DOHH2 (cell line): ENCODE measurements around the gene IFNA1.

Experiments
- H3F3A ChIP-seq: fragments of 200-600 bp; sonication (generic), shearing (Covaris generic); 2 replicates; pipeline ENCODE4 v1.6.0; 2016; ENCODE audit warnings: antibody characterized with exemption, mild to moderate bottlenecking; ENCODE audit not compliant: control insufficient read depth, insufficient read depth
- H3K27ac ChIP-seq: fragments of 200-600 bp; sonication (generic); 2 replicates; pipeline ENCODE4 v1.5.1; 2014; ENCODE audit warnings: low read depth, mild to moderate bottlenecking, low read length, moderate library complexity
- H3K27me3 ChIP-seq: fragments of 200-600 bp; sonication (generic); 2 replicates; pipeline ENCODE4 v1.6.1; 2014; ENCODE audit warnings: mild to moderate bottlenecking, low read length, mixed read lengths; ENCODE audit not compliant: control insufficient read depth
- H3K36me3 ChIP-seq: fragments of 200-600 bp; sonication (generic); 2 replicates; pipeline ENCODE4 v1.6.1; 2014; ENCODE audit warnings: mild to moderate bottlenecking, low read length, moderate library complexity, mixed read lengths; ENCODE audit not compliant: control insufficient read depth
- H3K4me1 ChIP-seq: fragments of 200-600 bp; sonication (generic); 2 replicates; pipeline ENCODE4 v1.6.1; 2014; ENCODE audit warnings: mild to moderate bottlenecking, low read length, mixed read lengths; ENCODE audit not compliant: control insufficient read depth
- H3K4me2 ChIP-seq: fragments of 200-600 bp; sonication (generic); 2 replicates; pipeline ENCODE4 v1.6.0; 2014; ENCODE audit warnings: mild to moderate bottlenecking, low read length, moderate library complexity
- H3K4me3 ChIP-seq: fragments of 200-600 bp; sonication (generic); 2 replicates; pipeline ENCODE4 v1.5.1; 2014; ENCODE audit warnings: mild to moderate bottlenecking, low read length, mixed read lengths
- H3K79me2 ChIP-seq: fragments of 200-600 bp; sonication (generic); 2 replicates; pipeline ENCODE4 v1.6.1; 2014; ENCODE audit warnings: mild to moderate bottlenecking, low read length, mixed read lengths; ENCODE audit not compliant: control insufficient read depth
- H3K9me2 ChIP-seq: fragments of 200-600 bp; sonication (generic); replicated peaks from 2 replicates; pipeline ENCODE4 v1.6.1; 2014; ENCODE audit warnings: mild to moderate bottlenecking, low read length, mixed read lengths; ENCODE audit not compliant: control insufficient read depth
- H3K9me3 ChIP-seq: fragments of 200-600 bp; sonication (generic); 2 replicates; pipeline ENCODE4 v1.6.1; 2014; ENCODE audit warnings: antibody characterized with exemption, low read length, mixed read lengths; ENCODE audit not compliant: control insufficient read depth, insufficient read depth
- H4K20me1 ChIP-seq: fragments of 200-600 bp; sonication (generic); 2 replicates; pipeline ENCODE4 v1.6.0; 2014; ENCODE audit warnings: low read depth, mild to moderate bottlenecking, antibody characterized with exemption, low read length, moderate library complexity; ENCODE audit not compliant: control insufficient read depth, insufficient read depth
- CTCF ChIP-seq: fragments of 200-600 bp; sonication (generic); IDR thresholded peaks from one replicate; pipeline ENCODE4 v1.5.1; 2014; ENCODE audit warnings: antibody characterized with exemption, mild to moderate bottlenecking, low read depth, low read length; ENCODE audit not compliant: poor library complexity, severe bottlenecking
- EZH2phosphoT487 ChIP-seq: fragments of 200-600 bp; sonication (generic); IDR thresholded peaks from 2 replicates; pipeline ENCODE4 v1.6.1; 2017; ENCODE audit warnings: borderline replicate concordance, mild to moderate bottlenecking, antibody characterized with exemption, low read length, moderate library complexity, mixed read lengths

The IFNA1 gene

GRCh38 chr9:21465859-21466518 lies 25.8 kb downstream of the IFNA1 start:
- Histone ChIP-seq H3K27ac (no peak overlapping the region), H3K4me2 (no peak overlapping the region), H4K20me1 (no peaks in the 10 kb centered on the region), H3K27me3 (0 out of 2 replicates have a peak, but pooled peaks cover 3% of the 10 kb centered on the region), H3K79me2 (no peaks in the 10 kb centered on the region), H3K4me1 (no peaks in the 10 kb centered on the region), H3K9me3 (no peaks in the 10 kb centered on the region), H3K4me3 (no peak overlapping the region), H3K36me3 (no peaks in the 10 kb centered on the region), H3K9me2 (no peaks in the 10 kb centered on the region), H3F3A (no peaks in the 10 kb centered on the region)
- TF ChIP-seq CTCF (peak; percentile 63), EZH2phosphoT487 (no peak)

DNA sequence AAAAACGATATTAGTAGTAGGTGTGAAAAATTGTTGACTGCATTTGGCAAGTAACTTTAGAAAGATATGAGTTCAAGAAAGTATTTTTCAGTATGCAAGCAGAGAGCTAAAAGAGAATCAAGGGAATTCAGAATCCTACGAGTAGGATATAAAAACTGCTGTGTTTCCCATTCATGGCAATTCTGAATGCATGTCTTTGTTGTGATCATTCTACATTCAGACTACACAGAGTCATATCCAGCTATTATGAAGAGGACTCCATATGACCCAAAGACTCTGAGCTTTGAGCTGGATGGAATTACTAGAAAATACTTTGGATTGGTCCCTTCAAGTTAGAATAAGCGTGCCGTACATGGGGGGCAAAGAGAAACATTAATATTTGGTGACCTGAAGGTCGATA lies 29.9 kb downstream of the IFNA1 start:
- H3K27me3 ChIP-seq, result peaks cover 4% of the 10 kb centered on the region; the same call in 1 of the 2 replicates
- H3K79me2 ChIP-seq, result no peaks in the 10 kb centered on the region
- H3K4me1 ChIP-seq, result no peaks in the 10 kb centered on the region

DNA sequence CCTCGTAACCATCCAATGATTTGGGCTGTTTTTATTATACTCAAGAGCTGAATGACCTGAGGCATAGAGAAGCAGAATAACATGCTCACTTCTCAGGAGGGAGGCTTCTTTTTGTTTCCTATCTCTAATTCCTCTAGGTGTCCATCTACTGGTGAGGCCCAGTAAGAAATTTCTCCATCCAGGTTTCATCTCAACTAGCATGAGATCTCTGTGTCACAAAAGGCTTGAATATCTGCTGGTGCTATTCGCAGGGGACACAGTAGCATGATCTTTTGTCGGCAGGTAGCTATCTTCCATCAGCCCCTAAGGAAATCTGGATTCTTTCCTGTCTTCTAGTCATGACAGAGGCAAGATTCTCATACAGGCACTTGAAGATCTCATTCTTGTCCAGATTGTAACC lies 33.0 kb downstream of the IFNA1 start:
- H3F3A ChIP-seq, result no peaks in the 10 kb centered on the region
- H3K79me2 ChIP-seq, result no peaks in the 10 kb centered on the region
- no peaks in the 10 kb centered on the region for H3K36me3 ChIP-seq
- no peaks in the 10 kb centered on the region for H3K9me3 ChIP-seq
- H3K4me1 ChIP-seq, result no peaks in the 10 kb centered on the region
- no peak overlapping the region for H3K4me2 ChIP-seq
- no peak overlapping the region for H3K27ac ChIP-seq
- no peak overlapping the region for H3K4me3 ChIP-seq
- TF ChIP-seq CTCF (no peak), EZH2phosphoT487 (no peak)
- peaks cover 4% of the 10 kb centered on the region; the same call in 1 of the 2 replicates for H3K27me3 ChIP-seq
- H3K9me2 ChIP-seq, result no peaks in the 10 kb centered on the region
- no peaks in the 10 kb centered on the region for H4K20me1 ChIP-seq

More for the DNA sequence above, 29.9 kb downstream of the IFNA1 start:
- no peaks in the 10 kb centered on the region for H3K36me3 ChIP-seq
- H3K4me3 ChIP-seq, result no peak overlapping the region
- TF ChIP-seq CTCF (no peak), EZH2phosphoT487 (no peak)
- H3F3A ChIP-seq, result no peaks in the 10 kb centered on the region
- no peak overlapping the region for H3K4me2 ChIP-seq
- no peaks in the 10 kb centered on the region for H3K9me3 ChIP-seq
- H3K9me2 ChIP-seq, result no peaks in the 10 kb centered on the region
- H3K27ac ChIP-seq, result no peak overlapping the region
- no peaks in the 10 kb centered on the region for H4K20me1 ChIP-seq
